ENCODE measurements around the gene NRN1.

The NRN1 gene

GRCh38 chr6:6002848-6003620 lies 3.7 kb downstream of the NRN1 start:
- peak in 6 of 58 donors; percentile 11 to 49 (median 20) for DNase-seq

GRCh38 chr6:6002005-6002847 lies 4.5 kb downstream of the NRN1 start:
- DNase-seq: peak in 2 of 58 donors; percentile 10 to 25

- no peak for DNase-seq
These were observed 5.3 kb downstream of the NRN1 start for GRCh38 chr6:6001443-6001842.

- no peak for DNase-seq
These were observed 6.8 kb downstream of the NRN1 start for GRCh38 chr6:5999688-6000608.

GRCh38 chr6:5998711-5999687 lies 7.7 kb downstream of the NRN1 start:
- DNase-seq: peak in 15 of 58 donors; percentile 17 to 67 (median 38)

GRCh38 chr6:5998236-5998635 lies 8.5 kb downstream of the NRN1 start:
- no peak for DNase-seq

GRCh38 chr6:5997420-5997987 lies 9.2 kb downstream of the NRN1 start:
- peak in 1 of 58 donors; percentile 33 for DNase-seq

- DNase-seq: peak in 13 of 58 donors; percentile 13 to 51 (median 39)
These were observed 9.9 kb downstream of the NRN1 start for GRCh38 chr6:5996714-5997419.

- peak in 20 of 58 donors; percentile 21 to 72 (median 30) for DNase-seq
These were observed 10.6 kb downstream of the NRN1 start for GRCh38 chr6:5995949-5996713.

GRCh38 chr6:5995658-5995948 lies 11.1 kb downstream of the NRN1 start:
- DNase-seq: no peak

- no peak for DNase-seq
These were observed 11.6 kb downstream of the NRN1 start for GRCh38 chr6:5994999-5995657.

- DNase-seq: no peak
These were observed 12.3 kb downstream of the NRN1 start for GRCh38 chr6:5994234-5994998.

GRCh38 chr6:5992551-5993225 lies 14.0 kb downstream of the NRN1 start:
- no peak for DNase-seq

- no peak for DNase-seq
These were observed 15.9 kb downstream of the NRN1 start for GRCh38 chr6:5990786-5991185.

GRCh38 chr6:5989141-5989723 lies 17.5 kb downstream of the NRN1 start:
- DNase-seq: peak in 1 of 58 donors; percentile 12

- no peak for DNase-seq
These were observed 19.9 kb downstream of the NRN1 start for GRCh38 chr6:5986861-5987260.
